Immature natural killer cell (primary cell): Measurements from ENCODE around the gene NOLC1. TPM values are rescaled to one million over a fixed set of nuclear protein-coding genes. Genes with fewer than 3 reads are reported as not detected.

ENCODE experiments used
- DNase-seq, 3 donors: peaks; one replicate each; pipeline ENCODE4 v3.0.0; 2022; ENCODE audit warnings: mixed read lengths in 1 of 3
- H3K27ac Mint-ChIP-seq, 6 donors: one replicate each; pipeline ENCODE4 v1.8.0; 2020; ENCODE audit warnings: mixed read lengths in 6 of 6, mild to moderate bottlenecking in 5 of 6, inconsistent platforms in 4 of 6, moderate library complexity in 3 of 6
- H3K27me3 Mint-ChIP-seq, 3 donors: one replicate each; pipeline ENCODE4 v1.8.0; 2020 to 2021; ENCODE audit warnings: low read depth in 3 of 3, mild to moderate bottlenecking in 3 of 3, mixed read lengths in 3 of 3, moderate library complexity in 3 of 3, inconsistent platforms in 1 of 3
- H3K36me3 Mint-ChIP-seq, 3 donors: one replicate each; pipeline ENCODE4 v1.8.0; 2020; ENCODE audit warnings: mixed read lengths in 3 of 3, inconsistent platforms in 2 of 3, mild to moderate bottlenecking in 2 of 3
- H3K4me1 Mint-ChIP-seq, 2 donors: one replicate each; pipeline ENCODE4 v1.8.0; 2020; ENCODE audit warnings: inconsistent platforms in 2 of 2, mild to moderate bottlenecking in 2 of 2, mixed read lengths in 2 of 2, moderate library complexity in 1 of 2
- H3K4me3 Mint-ChIP-seq, 5 donors: one replicate each; pipeline ENCODE4 v1.8.0; 2020; ENCODE audit warnings: mild to moderate bottlenecking in 5 of 5, mixed read lengths in 5 of 5, inconsistent platforms in 3 of 5, moderate library complexity in 3 of 5
- H3K9me3 Mint-ChIP-seq, 6 donors: one replicate each; pipeline ENCODE4 v1.8.0; 2020; ENCODE audit warnings: mild to moderate bottlenecking in 6 of 6, mixed read lengths in 6 of 6, inconsistent platforms in 4 of 6, moderate library complexity in 3 of 6
- polyA plus RNA-seq, 3 donors: library from polyadenylated mRNA; unstranded; fragments of 300-500 nt; fragmentation: Illumina TruSeq; gene quantifications; one replicate each; pipeline ENCODE4 v1.2.3, GENCODE V29; 2021

Gene NOLC1
- polyA plus RNA-seq, 3 donors from 2014 or later: 15.1 to 80.4 (median 29.4) TPM

- no peaks in the 10 kb centered on the region for H3K9me3 Mint-ChIP-seq
- no peak for DNase-seq
- H3K4me1 Mint-ChIP-seq: peaks cover 33 to 45% of the 10 kb centered on the region in 2 donors
- peaks cover 3 to 12% (median 4%) of the 10 kb centered on the region in 3 donors for H3K27me3 Mint-ChIP-seq
- H3K27ac Mint-ChIP-seq: peak overlapping the region; percentile 88 to 99 (median 98)
- H3K4me3 Mint-ChIP-seq: peak overlapping the region; percentile 92 to 99 (median 95)
- H3K36me3 Mint-ChIP-seq: peaks cover 0 to 3% (median 0%) of the 10 kb centered on the region in 3 donors
Observed at GRCh38 chr10:102133373-102134195, 18.6 kb upstream of the NOLC1 start.

GRCh38 chr10:102134416-102134815 lies 17.8 kb upstream of the NOLC1 start:
- Mint-ChIP-seq H3K9me3 (no peaks in the 10 kb centered on the region), H3K4me3 (peak overlapping the region; percentile 92 to 99 (median 95)), H3K27ac (peak overlapping the region; percentile 83 to 96 (median 94)), H3K4me1 (peaks cover 33 to 45% of the 10 kb centered on the region in 2 donors), H3K27me3 (peaks cover 2 to 12% (median 3%) of the 10 kb centered on the region in 3 donors), H3K36me3 (peaks cover 0 to 10% (median under 1%) of the 10 kb centered on the region in 3 donors)
- DNase-seq: no peak

GRCh38 chr10:102135956-102136526 lies 16.1 kb upstream of the NOLC1 start:
- no peak for DNase-seq
- H3K4me3 Mint-ChIP-seq: peak overlapping the region in 4 of 5 donors; percentile 1 to 10 (median 4)

GRCh38 chr10:102139281-102140110 lies 12.7 kb upstream of the NOLC1 start:
- peaks cover 11 to 36% (median 13%) of the 10 kb centered on the region in 3 donors for H3K36me3 Mint-ChIP-seq
- no peaks in the 10 kb centered on the region for H3K9me3 Mint-ChIP-seq
- peaks cover 0 to 3% (median 3%) of the 10 kb centered on the region in 3 donors for H3K27me3 Mint-ChIP-seq
- DNase-seq: no peak
- peaks cover 15 to 23% of the 10 kb centered on the region in 2 donors for H3K4me1 Mint-ChIP-seq
- H3K4me3 Mint-ChIP-seq: no peak overlapping the region
- no peak overlapping the region for H3K27ac Mint-ChIP-seq

More at GRCh38 chr10:102135956-102136526, 16.1 kb upstream of the NOLC1 start:
- H3K36me3 Mint-ChIP-seq: peaks cover 3 to 23% (median 6%) of the 10 kb centered on the region in 3 donors
- H3K27ac Mint-ChIP-seq: peak overlapping the region in 4 of 6 donors; percentile 15 to 68 (median 42)
- H3K4me1 Mint-ChIP-seq: peaks cover 33 to 45% of the 10 kb centered on the region in 2 donors
- H3K27me3 Mint-ChIP-seq: peaks cover 3 to 12% (median 3%) of the 10 kb centered on the region in 3 donors
- H3K9me3 Mint-ChIP-seq: no peaks in the 10 kb centered on the region

GRCh38 chr10:102140218-102140617 lies 12.0 kb upstream of the NOLC1 start:
- Mint-ChIP-seq H3K27ac (peak overlapping the region in 1 of 6 donors; percentile 4), H3K4me1 (peaks cover 10 to 16% of the 10 kb centered on the region in 2 donors), H3K4me3 (no peak overlapping the region), H3K9me3 (no peaks in the 10 kb centered on the region), H3K27me3 (peaks cover 0 to 3% (median 3%) of the 10 kb centered on the region in 3 donors), H3K36me3 (peaks cover 11 to 36% (median 13%) of the 10 kb centered on the region in 3 donors)
- no peak for DNase-seq

GRCh38 chr10:102140913-102141540 lies 11.2 kb upstream of the NOLC1 start:
- peaks cover 11 to 41% (median 17%) of the 10 kb centered on the region in 3 donors for H3K36me3 Mint-ChIP-seq
- H3K27me3 Mint-ChIP-seq: peaks cover 0 to 3% (median 2%) of the 10 kb centered on the region in 3 donors
- H3K4me1 Mint-ChIP-seq: peaks cover 7 to 10% of the 10 kb centered on the region in 2 donors
- H3K9me3 Mint-ChIP-seq: no peaks in the 10 kb centered on the region
- no peak overlapping the region for H3K4me3 Mint-ChIP-seq
- no peak overlapping the region for H3K27ac Mint-ChIP-seq
- DNase-seq: no peak

- Mint-ChIP-seq H3K4me3 (no peak overlapping the region), H3K9me3 (no peaks in the 10 kb centered on the region), H3K36me3 (peaks cover 11 to 42% (median 19%) of the 10 kb centered on the region in 3 donors), H3K4me1 (peaks cover 5 to 7% of the 10 kb centered on the region in 2 donors), H3K27ac (no peak overlapping the region), H3K27me3 (peaks cover 1 to 3% (median 2%) of the 10 kb centered on the region in 3 donors)
- DNase-seq: no peak
Observed at GRCh38 chr10:102141583-102142107, 10.5 kb upstream of the NOLC1 start.

- Mint-ChIP-seq H3K27me3 (peaks cover 0 to 4% (median 3%) of the 10 kb centered on the region in 3 donors), H3K9me3 (no peaks in the 10 kb centered on the region), H3K4me3 (no peak overlapping the region), H3K27ac (peak overlapping the region in 4 of 6 donors; percentile 17 to 58 (median 52)), H3K4me1 (peaks cover 12 to 14% of the 10 kb centered on the region in 2 donors), H3K36me3 (peaks cover 15 to 26% (median 24%) of the 10 kb centered on the region in 3 donors)
- no peak for DNase-seq
Observed at GRCh38 chr10:102146971-102147428, 5.2 kb upstream of the NOLC1 start.

- H3K27ac Mint-ChIP-seq: peak overlapping the region in 4 of 6 donors; percentile 17 to 62 (median 52)
- H3K27me3 Mint-ChIP-seq: peaks cover 0 to 9% (median 8%) of the 10 kb centered on the region in 3 donors
- H3K4me1 Mint-ChIP-seq: peaks cover 16 to 20% of the 10 kb centered on the region in 2 donors
- no peak overlapping the region for H3K4me3 Mint-ChIP-seq
- H3K9me3 Mint-ChIP-seq: no peaks in the 10 kb centered on the region
- DNase-seq: no peak
- H3K36me3 Mint-ChIP-seq: peaks cover 15 to 25% (median 24%) of the 10 kb centered on the region in 3 donors
Observed at GRCh38 chr10:102147561-102147960, 4.6 kb upstream of the NOLC1 start.

- no peak overlapping the region for H3K4me3 Mint-ChIP-seq
- H3K9me3 Mint-ChIP-seq: no peaks in the 10 kb centered on the region
Observed at GRCh38 chr10:102148275-102148674, 3.9 kb upstream of the NOLC1 start.

GRCh38 chr10:102150970-102151773 lies 1.0 kb upstream of the NOLC1 start:
- no peaks in the 10 kb centered on the region for H3K9me3 Mint-ChIP-seq

More at GRCh38 chr10:102148275-102148674, 3.9 kb upstream of the NOLC1 start:
- peak overlapping the region in 2 of 6 donors; percentile 3 to 55 for H3K27ac Mint-ChIP-seq
- H3K4me1 Mint-ChIP-seq: peaks cover 23 to 27% of the 10 kb centered on the region in 2 donors
- peaks cover 0 to 11% (median 10%) of the 10 kb centered on the region in 3 donors for H3K27me3 Mint-ChIP-seq
- DNase-seq: no peak
- peaks cover 15 to 24% (median 19%) of the 10 kb centered on the region in 3 donors for H3K36me3 Mint-ChIP-seq

GRCh38 chr10:102152545-102152890 lies 329 bp downstream of the NOLC1 start:
- no peak for DNase-seq
- H3K4me3 Mint-ChIP-seq: peak overlapping the region; percentile 91 to 98 (median 93)
- peaks cover 31 to 34% of the 10 kb centered on the region in 2 donors for H3K4me1 Mint-ChIP-seq
- H3K27me3 Mint-ChIP-seq: peaks cover 0 to 10% (median 9%) of the 10 kb centered on the region in 3 donors
- H3K9me3 Mint-ChIP-seq: no peaks in the 10 kb centered on the region
- H3K27ac Mint-ChIP-seq: peak overlapping the region; percentile 97 to 99 (median 99)
- peaks cover 11 to 21% (median 16%) of the 10 kb centered on the region in 3 donors for H3K36me3 Mint-ChIP-seq

More at GRCh38 chr10:102150970-102151773, 1.0 kb upstream of the NOLC1 start:
- H3K4me1 Mint-ChIP-seq: peaks cover 31 to 34% of the 10 kb centered on the region in 2 donors
- DNase-seq: no peak
- peak overlapping the region; percentile 97 to 99 (median 99) for H3K27ac Mint-ChIP-seq
- H3K4me3 Mint-ChIP-seq: peak overlapping the region; percentile 91 to 98 (median 93)
- H3K36me3 Mint-ChIP-seq: peaks cover 10 to 12% (median 11%) of the 10 kb centered on the region in 3 donors
- H3K27me3 Mint-ChIP-seq: peaks cover 0 to 11% (median 10%) of the 10 kb centered on the region in 3 donors
